Measurements from ENCODE around the gene HMBS. TPM values are rescaled to one million over a fixed set of nuclear protein-coding genes. Genes with fewer than 3 reads are reported as not detected.
"Not testable (repeated sequence)": the region's sequence is repeated elsewhere in the genome, so short reads cannot be mapped to it uniquely, and the experiment has no call there.

HMBS gene
- polyA plus RNA-seq, 3 donors: 22.8 to 34.6 (median 28.2) TPM

GRCh38 chr11:119117004-119117706 lies 32.5 kb downstream of the HMBS start:
- no peak for DNase-seq

DNA sequence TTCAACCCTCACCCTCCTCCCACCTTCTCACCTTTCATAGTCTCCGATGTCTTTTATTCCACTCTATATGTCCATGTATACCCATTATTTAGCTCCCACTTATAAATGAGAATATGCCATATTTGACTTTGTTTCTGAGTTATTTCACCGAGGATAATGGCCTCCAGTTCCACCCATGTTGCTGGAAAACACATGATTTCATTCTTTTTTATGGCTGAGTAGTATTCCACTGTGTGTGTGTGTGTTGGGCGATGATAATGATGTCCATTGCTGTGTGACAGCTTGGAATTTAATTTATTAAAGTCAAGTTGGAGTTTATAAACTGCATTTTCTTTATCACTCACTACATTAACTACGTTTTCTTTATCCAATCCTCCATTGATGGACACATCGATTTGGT lies 33.5 kb downstream of the HMBS start:
- DNase-seq: no peak

DNA sequence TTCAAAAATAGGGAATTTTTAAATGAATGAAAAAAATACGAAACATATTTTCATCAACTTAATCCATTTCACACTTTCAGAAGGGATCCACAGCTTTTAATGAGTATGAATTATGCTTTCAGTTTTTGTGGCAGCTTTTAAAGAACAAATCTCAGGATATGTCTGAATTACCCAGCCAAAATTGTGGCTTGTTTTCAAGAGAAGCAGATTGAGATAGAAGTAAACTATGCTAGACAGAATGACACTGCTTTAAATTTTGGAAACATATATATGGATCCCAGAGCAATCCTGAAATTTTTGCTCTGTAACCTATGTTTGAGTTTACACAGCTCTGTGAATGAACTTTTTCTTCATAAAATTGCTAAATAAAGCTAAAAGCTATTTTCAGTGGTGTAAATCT lies 34.3 kb downstream of the HMBS start:
- no peak for DNase-seq

GRCh38 chr11:119120639-119121007 lies 35.9 kb downstream of the HMBS start:
- DNase-seq: peak; percentile 76

DNA sequence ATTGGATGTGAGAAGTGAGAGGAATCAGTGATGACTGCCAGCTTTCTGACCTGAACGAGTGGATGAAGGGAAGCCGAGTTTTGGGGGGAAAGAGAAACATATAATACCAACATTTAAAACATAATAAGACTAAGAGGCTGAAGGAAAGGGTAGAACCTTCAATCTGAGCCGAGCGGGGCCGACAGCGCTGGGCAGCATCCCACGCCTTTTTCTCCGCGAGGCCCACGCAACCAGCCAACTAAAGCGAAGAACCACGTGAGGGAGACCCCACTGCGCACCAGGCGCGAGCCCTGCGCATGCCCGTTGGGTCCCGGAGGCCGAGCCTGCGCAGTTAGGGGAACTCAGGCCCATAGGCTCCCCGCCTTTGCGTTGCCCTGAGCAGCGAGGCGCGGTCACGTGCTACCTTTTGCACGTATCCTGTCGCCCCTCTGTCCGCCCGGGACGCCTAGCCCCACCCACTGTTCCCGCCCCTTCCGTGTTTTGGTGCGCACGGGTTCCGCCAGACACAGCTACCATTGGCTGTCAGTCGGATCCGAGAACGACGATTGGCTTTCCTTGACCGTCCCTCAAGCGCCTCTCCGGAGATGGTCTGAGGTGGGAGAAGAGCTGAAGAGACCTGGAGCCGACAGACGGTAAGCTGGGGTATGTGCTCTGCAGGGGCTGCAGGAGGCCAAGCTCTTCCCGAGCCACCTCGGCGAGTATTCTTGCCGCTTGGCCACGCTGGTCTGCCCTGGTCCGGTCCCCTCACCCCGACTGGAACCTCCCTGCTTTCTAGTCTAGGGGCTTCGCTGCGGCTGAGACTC lies 36.5 kb downstream of the HMBS start, which contains the start of gene HINFP:
TSS of gene HINFP (plus strand) at position 573 of the 803 bp plus-strand sequence. CDS start 5,365 bp downstream, outside the sequence.
- DNase-seq: peak; percentile 99

DNA sequence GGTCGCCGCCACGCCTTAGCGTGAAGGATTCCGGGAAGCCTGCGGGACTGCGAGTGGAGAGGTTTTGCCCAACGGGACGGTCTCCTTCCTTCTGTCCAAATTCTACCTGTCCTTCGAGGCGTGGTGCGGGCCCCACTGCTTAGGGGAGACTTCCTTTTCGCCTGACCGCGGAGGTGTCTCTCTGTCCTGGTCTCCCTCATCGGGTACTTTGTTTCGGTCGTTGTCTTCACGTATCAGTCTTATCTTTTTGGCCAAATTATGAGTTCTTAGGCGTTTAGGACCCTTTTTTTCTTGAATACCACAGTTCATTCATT lies 37.1 kb downstream of the HMBS start:
- no peak for DNase-seq

- no peak for DNase-seq
These were observed 41.1 kb downstream of the HMBS start for GRCh38 chr11:119125821-119126220.

- DNase-seq: no peak
These were observed 42.1 kb downstream of the HMBS start for GRCh38 chr11:119126675-119127268.

DNA sequence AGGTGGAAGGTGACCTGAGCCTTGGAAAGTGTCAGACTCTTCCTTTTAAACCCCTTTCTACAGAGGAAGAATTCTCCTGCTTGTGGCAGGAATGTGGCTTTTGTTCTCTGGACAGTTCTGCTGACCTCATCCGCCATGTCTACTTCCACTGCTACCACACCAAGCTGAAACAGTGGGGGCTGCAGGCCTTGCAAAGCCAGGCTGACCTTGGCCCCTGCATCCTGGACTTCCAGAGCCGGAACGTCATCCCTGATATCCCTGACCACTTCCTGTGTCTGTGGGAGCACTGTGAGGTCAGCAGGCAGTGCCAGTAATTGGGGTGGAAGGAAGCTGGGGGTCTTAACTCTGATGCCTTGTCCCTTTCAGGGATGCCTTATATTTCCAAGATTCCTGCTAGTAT lies 46.0 kb downstream of the HMBS start:
- DNase-seq: no peak

- no peak for DNase-seq
These were observed 49.8 kb downstream of the HMBS start for GRCh38 chr11:119134389-119134978.

DNA sequence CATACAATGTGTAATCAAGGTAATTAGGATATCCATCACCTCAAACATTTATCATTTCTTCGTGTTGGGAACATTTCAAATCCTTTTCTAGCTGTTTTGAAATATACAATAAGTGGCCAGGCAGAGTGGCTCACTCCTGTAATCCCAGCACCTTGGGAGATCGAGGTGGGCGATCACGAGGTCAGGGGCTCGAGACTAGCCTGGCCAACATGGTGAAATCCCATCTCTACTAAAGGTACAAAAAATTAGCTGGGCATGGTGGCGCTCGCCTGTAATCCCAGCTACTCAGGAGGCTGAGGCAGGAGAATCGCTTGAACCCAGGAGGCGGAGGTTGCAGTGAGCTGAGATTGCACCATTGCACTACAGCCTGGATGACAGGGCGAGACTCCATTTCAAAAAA lies 54.6 kb downstream of the HMBS start:
- DNase-seq: not testable (repeated sequence)

Other genes starting within 250 kb of the HMBS start
- not detected for gene CXCR5, start 201.0 kb upstream of the HMBS start, polyA plus RNA-seq (ENCODE audit: insufficient read length in 3 of 3)
- gene BCL9L, start 159.0 kb upstream of the HMBS start, polyA plus RNA-seq (ENCODE audit: insufficient read length in 3 of 3): 10 to 100 TPM; 37.8 to 42.7 (median 38.5) TPM
- 10 to 100 TPM; 13.4 to 22.5 (median 14.2) TPM for gene UPK2, start 128.6 kb upstream of the HMBS start, polyA plus RNA-seq (ENCODE audit: insufficient read length in 3 of 3)
- gene FOXR1, start 113.1 kb upstream of the HMBS start, polyA plus RNA-seq (ENCODE audit: insufficient read length in 3 of 3): under 1 TPM in 2 of 3 donors, not detected in 1; 0.07 to 0.29 TPM
- gene CENATAC, start 86.7 kb upstream of the HMBS start, polyA plus RNA-seq (ENCODE audit: insufficient read length in 3 of 3): 10 to 100 TPM; 14.4 to 44.2 (median 40.8) TPM
- gene RPS25, start 66.5 kb upstream of the HMBS start, polyA plus RNA-seq (ENCODE audit: insufficient read length in 3 of 3): 1,000 to 10,000 TPM; 1,004 to 1,217 (median 1,026) TPM
- gene TRAPPC4, start 66.1 kb upstream of the HMBS start, polyA plus RNA-seq (ENCODE audit: insufficient read length in 3 of 3): 100 to 1,000 TPM in 1 of 3 donors, 10 to 100 TPM in 2; 94.6 to 110 (median 98.5) TPM
- 100 to 1,000 TPM; 110 to 120 (median 112) TPM for gene SLC37A4, start 54.0 kb upstream of the HMBS start, polyA plus RNA-seq (ENCODE audit: insufficient read length in 3 of 3)
- 100 to 1,000 TPM; 115 to 133 (median 124) TPM for gene HYOU1, start 27.7 kb upstream of the HMBS start, polyA plus RNA-seq (ENCODE audit: insufficient read length in 3 of 3)
- 10 to 100 TPM; 55.0 to 66.1 (median 57.7) TPM for gene VPS11, start 17.1 kb upstream of the HMBS start, polyA plus RNA-seq (ENCODE audit: insufficient read length in 3 of 3)
- 10 to 100 TPM; 55.6 to 68.1 (median 67.4) TPM for gene DPAGT1, start 17.0 kb downstream of the HMBS start, polyA plus RNA-seq (ENCODE audit: insufficient read length in 3 of 3)
- gene C2CD2L, start 22.5 kb downstream of the HMBS start, polyA plus RNA-seq (ENCODE audit: insufficient read length in 3 of 3): 10 to 100 TPM; 11.8 to 12.5 (median 12.1) TPM
- gene HINFP, start 36.7 kb downstream of the HMBS start, polyA plus RNA-seq (ENCODE audit: insufficient read length in 3 of 3): 10 to 100 TPM; 28.1 to 43.7 (median 42.6) TPM
- 1 to 10 TPM in 1 of 3 donors, under 1 TPM in 2; 0.70 to 1.4 (median 0.92) TPM for gene ABCG4, start 64.2 kb downstream of the HMBS start, polyA plus RNA-seq (ENCODE audit: insufficient read length in 3 of 3)
- 10 to 100 TPM; 12.4 to 15.1 (median 14.3) TPM for gene NLRX1, start 83.8 kb downstream of the HMBS start, polyA plus RNA-seq (ENCODE audit: insufficient read length in 3 of 3)
- 10 to 100 TPM; 16.0 to 26.2 (median 23.8) TPM for gene NHERF4, start 100.6 kb downstream of the HMBS start, polyA plus RNA-seq (ENCODE audit: insufficient read length in 3 of 3)
- 10 to 100 TPM; 17.7 to 22.5 (median 22.2) TPM for gene CBL, start 121.5 kb downstream of the HMBS start, polyA plus RNA-seq (ENCODE audit: insufficient read length in 3 of 3)
- 10 to 100 TPM; 49.4 to 55.0 (median 52.8) TPM for gene MCAM, start 232.2 kb downstream of the HMBS start, polyA plus RNA-seq (ENCODE audit: insufficient read length in 3 of 3)
- gene RNF26, start 249.6 kb downstream of the HMBS start, polyA plus RNA-seq (ENCODE audit: insufficient read length in 3 of 3): 10 to 100 TPM; 33.5 to 39.5 (median 38.2) TPM